ENCODE data around the gene METTL21C.

GRCh38 chr13:102670130-102670529 is 24.7 kb downstream of the METTL21C start:
- TF ChIP-seq CTCF (conservative IDR thresholded peaks at IDR 0.05; ENCODE audit: low read length) (no peak), EZH2phosphoT487 (IDR thresholded peaks at IDR 0.05; ENCODE audit: borderline replicate concordance) (no peak)
